ENCODE data around the gene NUCKS1. TPM values are rescaled to one million over a fixed set of nuclear protein-coding genes. Genes with fewer than 3 reads are reported as not detected.

NUCKS1 gene
- total RNA-seq, 1 experiment from 2014 or later = 401 TPM

- TF ChIP-seq, protein P1, sequence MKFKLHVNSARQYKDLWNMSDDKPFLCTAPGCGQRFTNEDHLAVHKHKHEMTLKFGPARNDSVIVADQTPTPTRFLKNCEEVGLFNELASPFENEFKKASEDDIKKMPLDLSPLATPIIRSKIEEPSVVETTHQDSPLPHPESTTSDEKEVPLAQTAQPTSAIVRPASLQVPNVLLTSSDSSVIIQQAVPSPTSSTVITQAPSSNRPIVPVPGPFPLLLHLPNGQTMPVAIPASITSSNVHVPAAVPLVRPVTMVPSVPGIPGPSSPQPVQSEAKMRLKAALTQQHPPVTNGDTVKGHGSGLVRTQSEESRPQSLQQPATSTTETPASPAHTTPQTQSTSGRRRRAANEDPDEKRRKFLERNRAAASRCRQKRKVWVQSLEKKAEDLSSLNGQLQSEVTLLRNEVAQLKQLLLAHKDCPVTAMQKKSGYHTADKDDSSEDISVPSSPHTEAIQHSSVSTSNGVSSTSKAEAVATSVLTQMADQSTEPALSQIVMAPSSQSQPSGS (CRISPR knock-in tag; IDR thresholded peaks at IDR 0.05; ENCODE audit: borderline replicate concordance, low read depth) = no peak
These were observed 48.6 kb upstream of the NUCKS1 start (continued) for GRCh38 chr1:205798577-205798976.

- no peak overlapping the region for H3K27ac Mint-ChIP-seq
- TF ChIP-seq FOXJ3 (CRISPR knock-in tag; IDR thresholded peaks at IDR 0.05; ENCODE audit: borderline replicate concordance) = no peak
- TF ChIP-seq, protein P2, sequence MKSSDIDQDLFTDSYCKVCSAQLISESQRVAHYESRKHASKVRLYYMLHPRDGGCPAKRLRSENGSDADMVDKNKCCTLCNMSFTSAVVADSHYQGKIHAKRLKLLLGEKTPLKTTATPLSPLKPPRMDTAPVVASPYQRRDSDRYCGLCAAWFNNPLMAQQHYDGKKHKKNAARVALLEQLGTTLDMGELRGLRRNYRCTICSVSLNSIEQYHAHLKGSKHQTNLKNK (CRISPR knock-in tag; IDR thresholded peaks at IDR 0.05) = no peak
- no peak for TF ChIP-seq FOXP1 (CRISPR knock-in tag; IDR thresholded peaks at IDR 0.05; ENCODE audit: borderline replicate concordance)
- no peak for TF ChIP-seq ZBTB43 (CRISPR knock-in tag; IDR thresholded peaks at IDR 0.05)
- TF ChIP-seq, protein P3, sequence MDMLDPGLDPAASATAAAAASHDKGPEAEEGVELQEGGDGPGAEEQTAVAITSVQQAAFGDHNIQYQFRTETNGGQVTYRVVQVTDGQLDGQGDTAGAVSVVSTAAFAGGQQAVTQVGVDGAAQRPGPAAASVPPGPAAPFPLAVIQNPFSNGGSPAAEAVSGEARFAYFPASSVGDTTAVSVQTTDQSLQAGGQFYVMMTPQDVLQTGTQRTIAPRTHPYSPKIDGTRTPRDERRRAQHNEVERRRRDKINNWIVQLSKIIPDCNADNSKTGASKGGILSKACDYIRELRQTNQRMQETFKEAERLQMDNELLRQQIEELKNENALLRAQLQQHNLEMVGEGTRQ (CRISPR knock-in tag; IDR thresholded peaks at IDR 0.05) = no peak
- TF ChIP-seq GTF2I (CRISPR knock-in tag; conservative IDR thresholded peaks at IDR 0.05) = no peak
- TF ChIP-seq NFATC4 (CRISPR knock-in tag; IDR thresholded peaks at IDR 0.05) = no peak
- TF ChIP-seq ZNF138 (CRISPR knock-in tag; conservative IDR thresholded peaks at IDR 0.05) = no peak
- TF ChIP-seq, protein P4, sequence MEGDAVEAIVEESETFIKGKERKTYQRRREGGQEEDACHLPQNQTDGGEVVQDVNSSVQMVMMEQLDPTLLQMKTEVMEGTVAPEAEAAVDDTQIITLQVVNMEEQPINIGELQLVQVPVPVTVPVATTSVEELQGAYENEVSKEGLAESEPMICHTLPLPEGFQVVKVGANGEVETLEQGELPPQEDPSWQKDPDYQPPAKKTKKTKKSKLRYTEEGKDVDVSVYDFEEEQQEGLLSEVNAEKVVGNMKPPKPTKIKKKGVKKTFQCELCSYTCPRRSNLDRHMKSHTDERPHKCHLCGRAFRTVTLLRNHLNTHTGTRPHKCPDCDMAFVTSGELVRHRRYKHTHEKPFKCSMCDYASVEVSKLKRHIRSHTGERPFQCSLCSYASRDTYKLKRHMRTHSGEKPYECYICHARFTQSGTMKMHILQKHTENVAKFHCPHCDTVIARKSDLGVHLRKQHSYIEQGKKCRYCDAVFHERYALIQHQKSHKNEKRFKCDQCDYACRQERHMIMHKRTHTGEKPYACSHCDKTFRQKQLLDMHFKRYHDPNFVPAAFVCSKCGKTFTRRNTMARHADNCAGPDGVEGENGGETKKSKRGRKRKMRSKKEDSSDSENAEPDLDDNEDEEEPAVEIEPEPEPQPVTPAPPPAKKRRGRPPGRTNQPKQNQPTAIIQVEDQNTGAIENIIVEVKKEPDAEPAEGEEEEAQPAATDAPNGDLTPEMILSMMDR (IDR thresholded peaks at IDR 0.05) = no peak
- TF ChIP-seq EMX1 (CRISPR knock-in tag; IDR thresholded peaks at IDR 0.05) = no peak
- TF ChIP-seq, protein P5, sequence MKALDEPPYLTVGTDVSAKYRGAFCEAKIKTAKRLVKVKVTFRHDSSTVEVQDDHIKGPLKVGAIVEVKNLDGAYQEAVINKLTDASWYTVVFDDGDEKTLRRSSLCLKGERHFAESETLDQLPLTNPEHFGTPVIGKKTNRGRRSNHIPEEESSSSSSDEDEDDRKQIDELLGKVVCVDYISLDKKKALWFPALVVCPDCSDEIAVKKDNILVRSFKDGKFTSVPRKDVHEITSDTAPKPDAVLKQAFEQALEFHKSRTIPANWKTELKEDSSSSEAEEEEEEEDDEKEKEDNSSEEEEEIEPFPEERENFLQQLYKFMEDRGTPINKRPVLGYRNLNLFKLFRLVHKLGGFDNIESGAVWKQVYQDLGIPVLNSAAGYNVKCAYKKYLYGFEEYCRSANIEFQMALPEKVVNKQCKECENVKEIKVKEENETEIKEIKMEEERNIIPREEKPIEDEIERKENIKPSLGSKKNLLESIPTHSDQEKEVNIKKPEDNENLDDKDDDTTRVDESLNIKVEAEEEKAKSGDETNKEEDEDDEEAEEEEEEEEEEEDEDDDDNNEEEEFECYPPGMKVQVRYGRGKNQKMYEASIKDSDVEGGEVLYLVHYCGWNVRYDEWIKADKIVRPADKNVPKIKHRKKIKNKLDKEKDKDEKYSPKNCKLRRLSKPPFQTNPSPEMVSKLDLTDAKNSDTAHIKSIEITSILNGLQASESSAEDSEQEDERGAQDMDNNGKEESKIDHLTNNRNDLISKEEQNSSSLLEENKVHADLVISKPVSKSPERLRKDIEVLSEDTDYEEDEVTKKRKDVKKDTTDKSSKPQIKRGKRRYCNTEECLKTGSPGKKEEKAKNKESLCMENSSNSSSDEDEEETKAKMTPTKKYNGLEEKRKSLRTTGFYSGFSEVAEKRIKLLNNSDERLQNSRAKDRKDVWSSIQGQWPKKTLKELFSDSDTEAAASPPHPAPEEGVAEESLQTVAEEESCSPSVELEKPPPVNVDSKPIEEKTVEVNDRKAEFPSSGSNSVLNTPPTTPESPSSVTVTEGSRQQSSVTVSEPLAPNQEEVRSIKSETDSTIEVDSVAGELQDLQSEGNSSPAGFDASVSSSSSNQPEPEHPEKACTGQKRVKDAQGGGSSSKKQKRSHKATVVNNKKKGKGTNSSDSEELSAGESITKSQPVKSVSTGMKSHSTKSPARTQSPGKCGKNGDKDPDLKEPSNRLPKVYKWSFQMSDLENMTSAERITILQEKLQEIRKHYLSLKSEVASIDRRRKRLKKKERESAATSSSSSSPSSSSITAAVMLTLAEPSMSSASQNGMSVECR (CRISPR knock-in tag; IDR thresholded peaks at IDR 0.05; ENCODE audit: borderline replicate concordance) = no peak
- no peak for TF ChIP-seq ELF4 (CRISPR knock-in tag; IDR thresholded peaks at IDR 0.05; ENCODE audit: low read depth)
- TF ChIP-seq TCF7 (CRISPR knock-in tag; IDR thresholded peaks at IDR 0.05; ENCODE audit: low read depth) = no peak
- TF ChIP-seq GABPB1 (CRISPR knock-in tag; IDR thresholded peaks at IDR 0.05) = no peak
- TF ChIP-seq RELA (CRISPR knock-in tag; IDR thresholded peaks at IDR 0.05; ENCODE audit: borderline replicate concordance) = no peak
- TF ChIP-seq E2F4 (CRISPR knock-in tag; IDR thresholded peaks at IDR 0.05; ENCODE audit: borderline replicate concordance, low read depth) = no peak
- no peak for TF ChIP-seq NR2C2 (CRISPR knock-in tag; IDR thresholded peaks at IDR 0.05)
- TF ChIP-seq NR3C1 (CRISPR knock-in tag; conservative IDR thresholded peaks at IDR 0.05; ENCODE audit: low read depth) = no peak
- TF ChIP-seq NFE2L1 (CRISPR knock-in tag; IDR thresholded peaks at IDR 0.05) = no peak
- TF ChIP-seq CREB1 (CRISPR knock-in tag; IDR thresholded peaks at IDR 0.05) = no peak
- DNase-seq (ENCODE audit: low spot score) = no peak
- H3K4me3 Mint-ChIP-seq = no peak overlapping the region
- H3K36me3 Mint-ChIP-seq = peaks cover 41% of the 10 kb centered on the region
- POLR2A ChIA-PET = no interaction called here
- CTCF ChIA-PET = interaction anchor here (0.6 kb wide), 1 partner anchor 34 kb away, joined by 3 read pairs; no protein-coding TSS in a partner anchor
- H3K27me3 Mint-ChIP-seq (ENCODE audit: low read depth) = no peaks in the 10 kb centered on the region
- no peak for ATAC-seq
- no peaks in the 10 kb centered on the region for H3K9me3 Mint-ChIP-seq
- H3K4me1 Mint-ChIP-seq = 0 out of 2 replicates have a peak, but pooled peaks cover 6% of the 10 kb centered on the region
These were observed 47.2 kb upstream of the NUCKS1 start for GRCh38 chr1:205797168-205797567.
